DMS153 treated with DMSO at 0.1 percent for 48 hours (cell line): ENCODE data around the gene KRTAP1-1.
"Not testable (repeated sequence)": the region's sequence is repeated elsewhere in the genome, so short reads cannot be mapped to it uniquely, and the experiment has no call there.

Experiments
- DNase-seq: peaks from one replicate; lab custom pipeline; 2025; ENCODE audit not compliant: unreplicated experiment; lab: John Stamatoyannopoulos, UW

The KRTAP1-1 gene, protein sequence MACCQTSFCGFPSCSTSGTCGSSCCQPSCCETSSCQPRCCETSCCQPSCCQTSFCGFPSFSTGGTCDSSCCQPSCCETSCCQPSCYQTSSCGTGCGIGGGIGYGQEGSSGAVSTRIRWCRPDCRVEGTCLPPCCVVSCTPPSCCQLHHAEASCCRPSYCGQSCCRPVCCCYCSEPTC

DNA sequence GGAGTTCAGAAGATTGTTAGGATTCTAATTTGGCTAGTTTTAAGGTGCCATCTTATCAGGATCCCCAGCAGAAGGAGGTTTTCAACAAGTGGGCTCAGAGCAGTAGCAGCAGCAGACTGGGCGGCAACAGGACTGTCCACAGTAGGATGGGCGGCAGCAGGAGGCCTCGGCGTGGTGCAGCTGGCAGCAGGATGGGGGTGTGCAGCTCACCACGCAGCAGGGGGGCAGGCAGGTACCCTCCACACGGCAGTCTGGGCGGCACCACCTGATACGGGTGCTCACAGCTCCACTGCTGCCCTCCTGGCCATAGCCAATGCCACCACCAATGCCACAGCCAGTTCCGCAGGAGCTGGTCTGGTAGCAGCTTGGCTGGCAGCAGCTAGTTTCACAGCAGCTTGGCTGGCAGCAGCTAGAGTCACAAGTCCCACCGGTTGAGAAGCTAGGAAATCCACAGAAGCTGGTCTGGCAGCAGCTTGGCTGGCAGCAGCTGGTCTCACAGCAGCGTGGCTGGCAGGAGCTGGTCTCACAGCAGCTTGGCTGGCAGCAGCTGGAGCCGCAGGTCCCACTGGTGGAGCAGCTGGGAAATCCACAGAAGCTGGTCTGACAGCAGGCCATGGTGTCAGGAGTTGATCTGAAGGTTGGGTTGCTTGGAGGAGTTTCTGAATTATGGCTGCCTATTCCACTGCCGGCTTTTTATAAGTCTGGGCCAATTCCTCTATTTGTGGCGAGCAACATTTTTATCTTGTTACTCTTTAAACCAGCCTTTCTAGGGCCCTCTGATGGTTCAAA, at the start of gene KRTAP1-1:
Gene KRTAP1-1, minus strand, starts transcription at position 668 of the 789 bp plus-strand sequence. Its CDS starts 53 bp downstream, at position 615.
- not testable (repeated sequence) for DNase-seq

DNA sequence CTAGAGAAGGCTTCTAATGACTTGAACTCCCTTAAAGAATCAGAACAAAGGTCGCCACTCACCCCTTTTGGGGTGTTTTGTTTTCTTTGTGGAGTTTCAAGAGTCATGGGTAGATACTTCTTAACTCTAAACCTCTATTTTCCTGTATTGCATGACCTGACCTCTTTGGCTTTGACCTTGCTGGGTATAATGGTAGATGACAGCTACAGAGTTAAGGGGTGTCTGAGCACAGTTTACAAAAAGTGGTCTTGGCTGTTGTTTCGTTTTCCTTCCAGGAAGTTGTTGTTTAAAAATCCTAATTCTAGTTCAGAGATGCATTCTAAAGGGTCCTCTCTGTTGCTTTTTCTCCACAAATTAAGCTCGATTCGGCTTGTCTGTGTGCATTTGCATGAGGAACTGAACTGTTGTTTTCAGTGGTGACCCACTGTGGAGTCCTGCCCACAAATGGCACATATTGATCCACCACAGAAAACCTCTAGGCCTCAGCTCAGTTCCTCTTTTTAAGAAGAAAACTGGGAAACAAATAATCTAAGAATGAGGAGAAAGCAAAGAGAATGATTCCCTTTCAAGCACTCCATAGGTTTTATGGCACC, 47.6 kb upstream of the KRTAP1-1 start:
- not testable (repeated sequence) for DNase-seq

DNA sequence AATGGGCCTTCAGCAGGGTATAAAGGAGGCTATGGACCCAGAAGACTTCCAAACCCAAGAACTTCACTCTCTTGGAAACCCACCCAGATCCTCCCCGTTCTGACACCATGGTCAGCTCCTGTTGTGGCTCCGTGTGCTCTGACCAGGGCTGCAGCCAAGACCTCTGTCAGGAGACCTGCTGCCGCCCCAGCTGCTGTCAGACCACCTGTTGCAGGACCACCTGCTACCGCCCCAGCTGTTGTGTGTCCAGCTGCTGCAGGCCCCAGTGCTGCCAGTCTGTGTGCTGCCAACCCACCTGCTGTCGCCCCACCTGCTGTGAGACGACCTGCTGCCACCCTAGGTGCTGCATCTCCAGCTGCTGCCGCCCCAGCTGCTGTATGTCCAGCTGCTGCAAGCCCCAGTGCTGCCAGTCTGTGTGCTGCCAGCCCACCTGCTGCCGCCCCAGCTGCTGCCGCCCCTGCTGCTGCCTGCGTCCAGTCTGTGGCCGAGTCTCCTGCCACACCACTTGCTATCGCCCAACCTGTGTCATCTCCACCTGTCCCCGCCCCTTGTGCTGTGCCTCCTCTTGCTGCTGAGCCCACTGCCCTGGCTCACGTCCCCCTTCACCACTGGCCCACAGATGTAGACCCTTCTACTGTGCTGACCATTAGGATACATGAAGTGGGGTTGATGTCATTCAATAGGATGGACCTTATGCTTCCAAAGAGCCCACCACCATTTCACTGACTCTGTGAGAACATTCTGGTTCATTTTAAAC, 43.0 kb upstream of the KRTAP1-1 start, which contains the start of gene KRTAP4-7:
Gene KRTAP4-7, plus strand, starts transcription at position 51 of the 757 bp plus-strand sequence. Its CDS starts 57 bp downstream, at position 108.
- DNase-seq: not testable (repeated sequence)

DNA sequence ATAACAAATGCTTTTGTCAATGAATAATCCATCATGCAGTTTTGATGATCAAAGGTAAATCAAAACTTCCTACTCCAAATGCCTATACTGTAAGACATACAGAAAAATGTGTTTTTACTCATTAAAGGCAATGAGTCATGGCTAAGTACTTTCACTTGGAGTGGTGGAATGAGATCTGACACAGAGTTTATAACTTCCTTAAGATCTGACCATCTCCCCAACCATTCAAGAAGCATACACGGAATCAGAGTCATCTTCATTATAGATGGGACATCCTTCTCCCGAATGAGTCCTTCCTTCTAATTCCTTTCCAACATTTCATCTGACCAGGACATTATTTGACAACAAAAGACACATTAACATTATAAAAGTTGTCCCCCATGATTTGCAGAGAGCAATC, 42.2 kb upstream of the KRTAP1-1 start:
- not testable (repeated sequence) for DNase-seq

GRCh38 chr17:41082626-41083025, 41.4 kb upstream of the KRTAP1-1 start:
- DNase-seq: no peak

- DNase-seq: no peak
Measured at GRCh38 chr17:41076788-41077187, 35.5 kb upstream of the KRTAP1-1 start.

DNA sequence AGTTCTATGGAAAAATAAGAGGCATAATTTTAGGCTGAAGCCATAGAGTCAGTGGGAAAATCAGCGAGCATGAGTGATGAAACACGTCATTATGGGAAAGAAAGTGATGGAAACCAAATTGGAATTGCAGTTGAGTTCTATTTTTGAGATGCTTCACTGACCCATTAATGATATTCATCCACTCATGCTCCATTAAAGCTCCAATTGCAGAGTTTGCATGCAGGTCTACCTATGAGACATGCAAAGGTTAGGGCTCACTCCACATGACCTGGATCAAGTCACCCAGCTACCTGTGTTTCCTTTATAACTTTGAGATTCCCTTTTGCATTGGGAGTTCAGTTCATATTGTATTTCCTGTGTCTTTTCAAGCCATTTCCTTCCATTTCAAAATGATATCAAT, 32.4 kb upstream of the KRTAP1-1 start:
- no peak for DNase-seq

DNA sequence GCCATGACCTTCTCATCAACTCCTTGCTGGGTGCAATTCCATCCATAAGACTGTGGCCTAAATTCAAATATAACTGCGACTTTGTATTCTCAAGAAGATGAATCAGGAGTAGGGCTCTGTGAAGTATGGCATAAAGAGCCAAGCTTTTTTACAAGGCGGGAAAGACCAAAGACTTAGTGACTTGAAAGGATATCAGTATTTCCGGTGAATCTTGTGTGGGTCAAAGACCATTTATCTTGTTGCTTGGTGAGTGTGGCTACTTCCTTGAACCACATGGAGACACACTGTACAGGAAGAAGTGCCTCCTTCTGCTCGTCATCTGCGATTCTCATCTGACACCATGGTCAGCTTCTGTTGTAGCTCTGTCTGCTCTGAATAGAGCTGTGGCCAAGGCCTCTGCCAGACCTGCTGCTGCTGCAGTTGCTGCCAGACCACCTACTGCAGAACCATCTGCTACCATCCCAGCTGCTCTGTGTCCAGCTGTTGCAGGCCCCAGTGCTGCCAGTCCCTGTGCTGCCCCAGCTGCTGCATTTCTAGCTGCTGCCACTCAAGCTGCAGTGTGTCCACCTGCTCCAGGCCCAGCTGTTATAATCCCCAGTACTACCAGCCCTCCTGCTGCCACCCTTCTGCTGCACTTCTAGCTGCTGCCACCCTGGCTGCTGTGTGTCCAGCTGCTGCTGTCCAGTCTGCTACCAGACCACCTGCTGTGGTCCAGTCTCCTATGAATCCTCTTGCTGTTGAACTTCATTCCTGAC, 30.5 kb upstream of the KRTAP1-1 start:
- DNase-seq: no peak

DNA sequence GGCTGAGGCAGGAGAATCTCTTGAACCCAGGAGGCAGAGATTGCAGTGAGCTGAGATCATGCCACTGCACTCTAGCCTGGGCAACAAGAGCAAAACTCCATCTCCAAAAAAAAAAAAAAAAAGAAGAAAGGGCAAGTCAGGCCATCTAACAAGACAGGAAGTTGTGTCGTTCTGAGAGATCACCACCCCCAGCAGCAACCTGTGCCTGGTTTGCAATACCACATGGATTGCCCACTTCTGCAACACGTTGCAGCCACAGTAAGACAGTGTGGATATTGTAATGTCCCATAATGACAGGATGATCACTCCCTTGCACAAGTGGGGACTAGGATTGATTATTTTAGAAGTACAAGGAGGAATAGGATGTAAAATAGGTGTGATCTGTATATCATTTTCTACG, 27.8 kb upstream of the KRTAP1-1 start:
- no peak for DNase-seq

DNA sequence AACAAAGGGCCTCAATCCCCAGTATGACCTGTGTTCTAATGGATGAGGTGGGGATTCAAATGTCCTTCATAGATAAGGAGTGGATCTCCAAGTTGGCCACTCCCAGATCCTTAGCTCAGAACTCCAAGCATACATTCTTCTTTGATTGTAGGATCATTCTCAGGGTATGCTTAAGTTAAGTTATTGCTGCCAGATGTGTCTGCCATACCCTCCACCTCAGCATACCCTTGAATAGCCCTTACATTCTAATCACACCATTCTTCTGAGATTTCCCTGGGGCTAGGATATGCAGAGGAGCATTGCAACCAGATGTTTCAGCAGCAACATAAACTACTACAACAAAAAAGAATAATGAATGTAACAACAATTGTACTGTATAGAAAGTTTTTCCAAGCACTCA, 26.0 kb upstream of the KRTAP1-1 start:
- DNase-seq: no peak

DNA sequence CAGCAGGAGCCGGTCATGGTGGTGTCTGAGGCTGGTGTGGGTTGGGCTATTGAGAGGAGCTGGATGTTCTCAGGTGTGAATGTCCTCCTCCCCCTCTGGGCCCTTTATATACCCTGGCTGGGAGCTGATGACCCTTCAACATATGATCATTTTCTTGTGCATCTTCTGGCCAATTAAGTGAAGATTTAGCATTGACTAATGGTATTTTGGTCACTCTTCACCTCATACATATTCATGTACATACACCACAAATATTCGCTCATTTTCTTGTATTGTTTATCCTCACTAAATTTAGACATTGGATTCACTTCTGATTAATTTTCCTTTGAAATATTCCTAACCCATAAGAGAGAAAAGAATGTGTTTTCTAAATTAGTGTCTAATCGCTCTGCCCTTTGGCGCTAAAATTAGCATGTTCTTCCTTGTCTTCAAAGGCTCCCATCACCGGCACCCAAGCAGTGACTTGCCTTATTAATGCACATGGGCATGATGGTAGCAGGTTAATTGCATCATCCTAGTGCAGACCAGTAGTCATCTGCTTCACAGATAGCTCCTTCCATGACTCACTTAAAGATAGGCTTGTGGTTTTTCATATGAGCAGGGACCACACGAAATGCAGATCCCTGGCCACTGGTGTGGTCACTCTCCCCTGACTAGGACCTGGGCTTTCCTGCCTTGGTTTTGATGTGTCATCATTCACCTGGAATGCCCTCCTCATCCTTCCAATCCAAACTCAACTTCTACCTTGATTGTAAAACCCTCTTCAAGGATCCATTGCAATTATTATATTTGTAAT, 24.8 kb upstream of the KRTAP1-1 start, which contains the start of gene KRTAP2-4:
Gene KRTAP2-4, minus strand, starts transcription at position 51 of the 796 bp plus-strand sequence. Its CDS starts 34 bp downstream, at position 17.
- DNase-seq: no peak

GRCh38 chr17:41065016-41065689, 23.9 kb upstream of the KRTAP1-1 start:
- DNase-seq: not testable (repeated sequence)

GRCh38 chr17:41064301-41064700, 23.1 kb upstream of the KRTAP1-1 start:
- no peak for DNase-seq

GRCh38 chr17:41063449-41063848, 22.2 kb upstream of the KRTAP1-1 start:
- DNase-seq: no peak

- DNase-seq: no peak
Measured at GRCh38 chr17:41061964-41062363, 20.7 kb upstream of the KRTAP1-1 start.

GRCh38 chr17:41060052-41060604, 18.9 kb upstream of the KRTAP1-1 start, which contains the start of gene KRTAP2-3:
Gene KRTAP2-3 (minus strand): TSS chr17:41060114. CDS start chr17:41060050, 64 bp downstream.
- DNase-seq: no peak

DNA sequence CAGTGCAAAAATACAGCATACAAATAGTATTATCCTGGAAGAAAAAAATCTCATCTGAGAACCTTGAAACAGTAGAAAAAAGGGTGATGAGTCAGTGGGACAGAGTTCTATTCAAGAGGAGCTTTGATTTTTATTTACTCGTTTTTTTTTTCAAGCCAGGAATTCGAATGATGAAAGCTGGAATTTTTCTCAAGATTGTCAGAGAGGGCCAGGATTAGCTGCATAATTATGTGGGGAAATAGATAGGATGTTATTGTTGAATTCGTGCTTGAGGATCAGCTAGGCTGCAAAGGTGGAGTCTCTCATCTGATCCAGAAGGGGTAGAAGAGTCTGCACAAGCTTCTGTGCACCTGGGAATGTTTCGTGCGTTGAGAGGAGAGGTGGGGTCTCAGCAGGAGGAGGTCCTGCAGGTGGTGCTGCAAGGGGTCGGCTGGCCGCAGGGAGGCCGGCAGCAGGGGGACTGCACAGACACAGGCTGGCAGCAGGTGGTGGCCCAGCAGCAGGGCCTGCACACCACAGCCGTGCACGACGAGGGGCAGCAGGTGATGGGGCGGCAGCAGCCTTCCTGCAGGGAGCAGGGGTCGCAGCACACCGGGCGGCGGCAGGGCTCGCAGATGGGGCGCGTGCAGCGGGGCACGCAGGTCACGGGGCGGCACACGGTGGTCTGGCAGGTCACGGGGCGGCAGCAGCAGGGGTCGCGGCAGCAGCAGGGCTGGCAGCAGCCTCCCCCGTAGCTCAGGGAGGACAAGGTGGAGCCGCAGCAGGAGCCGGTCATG, 18.2 kb upstream of the KRTAP1-1 start:
- DNase-seq: not testable (repeated sequence)

DNA sequence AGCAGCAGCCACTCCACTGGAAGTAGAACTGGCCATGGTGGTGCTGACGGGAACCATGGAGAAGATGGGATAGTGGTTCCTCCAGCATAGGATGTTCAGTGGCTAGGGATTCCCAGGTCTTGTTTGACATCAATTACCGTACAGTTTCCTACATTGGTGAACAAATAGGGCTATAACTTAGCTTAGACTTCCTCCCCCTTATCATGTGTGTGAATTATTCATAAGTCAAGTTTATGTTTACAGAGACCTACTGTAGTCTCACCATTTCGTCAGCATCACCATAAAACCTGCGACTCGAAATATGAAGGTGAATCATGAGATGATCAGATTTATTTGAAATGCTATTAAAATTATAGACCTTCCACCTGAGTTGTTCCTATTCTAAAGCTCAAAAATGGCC, 17.5 kb upstream of the KRTAP1-1 start:
- DNase-seq: no peak
